ENCODE results near the gene SMIM23.

The SMIM23 gene

GRCh38 chr5:171808453-171808852, 22.8 kb downstream of the SMIM23 start:
- no peak overlapping the region for H3K4me2 ChIP-seq
- no peak overlapping the region for H3K4me3 ChIP-seq (IDR thresholded peaks at IDR 0.05; ENCODE audit: insufficient read depth, low read depth, low read length)
- H3K79me2 ChIP-seq (ENCODE audit: insufficient read depth, low read depth), result no peaks in the 10 kb centered on the region
- no peak overlapping the region for H3K27ac ChIP-seq
- H3K27me3 ChIP-seq (ENCODE audit: insufficient read depth, low read depth), result no peaks in the 10 kb centered on the region
- no peak overlapping the region for H2AFZ ChIP-seq (ENCODE audit: low read depth)
- no peaks in the 10 kb centered on the region for H4K20me1 ChIP-seq (ENCODE audit: insufficient read depth)
- no peaks in the 10 kb centered on the region for H3K36me3 ChIP-seq (ENCODE audit: insufficient read depth)
- no peaks in the 10 kb centered on the region for H3K4me1 ChIP-seq (ENCODE audit: low read depth, poor library complexity, severe bottlenecking)
- TF ChIP-seq, protein P1, sequence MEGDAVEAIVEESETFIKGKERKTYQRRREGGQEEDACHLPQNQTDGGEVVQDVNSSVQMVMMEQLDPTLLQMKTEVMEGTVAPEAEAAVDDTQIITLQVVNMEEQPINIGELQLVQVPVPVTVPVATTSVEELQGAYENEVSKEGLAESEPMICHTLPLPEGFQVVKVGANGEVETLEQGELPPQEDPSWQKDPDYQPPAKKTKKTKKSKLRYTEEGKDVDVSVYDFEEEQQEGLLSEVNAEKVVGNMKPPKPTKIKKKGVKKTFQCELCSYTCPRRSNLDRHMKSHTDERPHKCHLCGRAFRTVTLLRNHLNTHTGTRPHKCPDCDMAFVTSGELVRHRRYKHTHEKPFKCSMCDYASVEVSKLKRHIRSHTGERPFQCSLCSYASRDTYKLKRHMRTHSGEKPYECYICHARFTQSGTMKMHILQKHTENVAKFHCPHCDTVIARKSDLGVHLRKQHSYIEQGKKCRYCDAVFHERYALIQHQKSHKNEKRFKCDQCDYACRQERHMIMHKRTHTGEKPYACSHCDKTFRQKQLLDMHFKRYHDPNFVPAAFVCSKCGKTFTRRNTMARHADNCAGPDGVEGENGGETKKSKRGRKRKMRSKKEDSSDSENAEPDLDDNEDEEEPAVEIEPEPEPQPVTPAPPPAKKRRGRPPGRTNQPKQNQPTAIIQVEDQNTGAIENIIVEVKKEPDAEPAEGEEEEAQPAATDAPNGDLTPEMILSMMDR (conservative IDR thresholded peaks at IDR 0.05; ENCODE audit: low read depth, low read length), result no peak
- H3K9ac ChIP-seq, result no peak overlapping the region

DNA sequence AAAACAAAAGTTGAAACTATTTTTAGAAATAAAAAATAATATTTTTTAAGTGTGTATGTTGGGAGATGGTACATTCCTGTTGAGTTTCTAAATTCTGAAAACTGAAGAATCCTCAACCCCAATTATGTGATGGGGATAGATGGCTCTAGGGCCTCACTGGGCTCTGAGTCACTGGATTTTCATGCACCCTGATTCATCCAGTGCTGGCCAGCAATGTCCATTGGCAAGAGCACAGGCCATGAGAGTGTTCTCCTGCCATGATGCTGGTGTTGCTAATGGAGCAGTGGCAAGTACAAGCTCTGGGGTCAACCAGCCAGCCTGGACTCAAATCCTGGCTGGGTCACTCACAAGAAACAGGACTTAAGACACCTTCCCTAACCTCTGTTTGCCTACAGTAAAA, 23.3 kb downstream of the SMIM23 start:
- Histone ChIP-seq H3K27ac (no peak overlapping the region), H2AFZ (ENCODE audit: low read depth) (no peak overlapping the region), H3K4me3 (IDR thresholded peaks at IDR 0.05; ENCODE audit: insufficient read depth, low read depth, low read length) (no peak overlapping the region), H3K9ac (no peak overlapping the region), H3K79me2 (ENCODE audit: insufficient read depth, low read depth) (no peaks in the 10 kb centered on the region), H3K4me1 (ENCODE audit: low read depth, poor library complexity, severe bottlenecking) (no peaks in the 10 kb centered on the region), H4K20me1 (ENCODE audit: insufficient read depth) (no peaks in the 10 kb centered on the region), H3K27me3 (ENCODE audit: insufficient read depth, low read depth) (no peaks in the 10 kb centered on the region), H3K36me3 (ENCODE audit: insufficient read depth) (no peaks in the 10 kb centered on the region), H3K4me2 (no peak overlapping the region)
- TF ChIP-seq, protein P1 (conservative IDR thresholded peaks at IDR 0.05; ENCODE audit: low read depth, low read length), result no peak

DNA sequence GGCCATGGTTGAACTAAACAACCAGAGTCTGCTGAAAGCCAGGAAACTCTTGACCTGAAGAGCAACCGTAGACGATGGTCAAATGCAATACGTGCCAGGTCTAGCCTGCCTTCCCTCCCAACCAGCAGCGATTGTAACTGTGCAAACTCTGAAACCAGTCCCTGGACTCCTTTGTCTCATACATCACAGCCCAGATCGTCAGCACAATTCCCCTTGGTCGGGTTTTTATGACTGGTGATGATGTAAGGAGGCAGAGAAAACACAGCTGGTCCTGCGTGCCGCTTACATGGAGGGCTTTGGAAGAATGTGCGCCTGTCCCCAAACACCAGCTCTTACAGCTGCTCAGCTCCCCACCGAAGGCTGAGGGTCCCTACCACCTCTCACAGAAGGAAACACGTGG, 24.6 kb downstream of the SMIM23 start:
- H3K4me2 ChIP-seq, result no peak overlapping the region
- H3K79me2 ChIP-seq (ENCODE audit: insufficient read depth, low read depth), result no peaks in the 10 kb centered on the region
- H3K27me3 ChIP-seq (ENCODE audit: insufficient read depth, low read depth), result no peaks in the 10 kb centered on the region
- TF ChIP-seq, protein P1 (conservative IDR thresholded peaks at IDR 0.05; ENCODE audit: low read depth, low read length), result no peak
- no peak overlapping the region for H3K9ac ChIP-seq
- H3K36me3 ChIP-seq (ENCODE audit: insufficient read depth), result no peaks in the 10 kb centered on the region
- H2AFZ ChIP-seq (ENCODE audit: low read depth), result no peak overlapping the region
- H3K4me3 ChIP-seq (IDR thresholded peaks at IDR 0.05; ENCODE audit: insufficient read depth, low read depth, low read length), result no peak overlapping the region
- H3K27ac ChIP-seq, result no peak overlapping the region
- no peaks in the 10 kb centered on the region for H4K20me1 ChIP-seq (ENCODE audit: insufficient read depth)
- no peaks in the 10 kb centered on the region for H3K4me1 ChIP-seq (ENCODE audit: low read depth, poor library complexity, severe bottlenecking)

- Histone ChIP-seq H3K36me3 (ENCODE audit: insufficient read depth) (no peaks in the 10 kb centered on the region), H3K4me2 (no peak overlapping the region), H3K27ac (no peak overlapping the region), H3K79me2 (ENCODE audit: insufficient read depth, low read depth) (no peaks in the 10 kb centered on the region), H3K9ac (no peak overlapping the region), H3K27me3 (ENCODE audit: insufficient read depth, low read depth) (no peaks in the 10 kb centered on the region), H3K4me3 (IDR thresholded peaks at IDR 0.05; ENCODE audit: insufficient read depth, low read depth, low read length) (no peak overlapping the region), H2AFZ (ENCODE audit: low read depth) (no peak overlapping the region), H4K20me1 (ENCODE audit: insufficient read depth) (no peaks in the 10 kb centered on the region), H3K4me1 (ENCODE audit: low read depth, poor library complexity, severe bottlenecking) (no peaks in the 10 kb centered on the region)
- TF ChIP-seq, protein P1 (conservative IDR thresholded peaks at IDR 0.05; ENCODE audit: low read depth, low read length), result no peak
Observed at GRCh38 chr5:171813270-171813669, 27.7 kb downstream of the SMIM23 start.
